Chondrocyte (in vitro differentiated cells): ENCODE data around the gene KCNJ2. TPM values are rescaled to one million over a fixed set of nuclear protein-coding genes. Genes with fewer than 3 reads are reported as not detected.

Experiments
- DNase-seq: peaks from one replicate; pipeline ENCODE4 v3.0.0; 2021; ENCODE audit warnings: mixed read lengths, low spot score
- H3K27ac Mint-ChIP-seq: one replicate; pipeline ENCODE4 v1.8.0; 2021; ENCODE audit warnings: mild to moderate bottlenecking, moderate library complexity, mixed read lengths; ENCODE audit not compliant: unreplicated experiment
- H3K27me3 Mint-ChIP-seq: 2 replicates; pipeline ENCODE4 v1.8.0; 2021; ENCODE audit warnings: low read depth, mixed read lengths
- H3K36me3 Mint-ChIP-seq: 2 replicates; pipeline ENCODE4 v1.8.0; 2021; ENCODE audit warnings: low read depth, mixed read lengths
- H3K4me1 Mint-ChIP-seq: 2 replicates; pipeline ENCODE4 v1.8.0; 2021; ENCODE audit warnings: low read depth, mild to moderate bottlenecking, mixed read lengths
- H3K4me3 Mint-ChIP-seq: one replicate; pipeline ENCODE4 v1.8.0; 2021; ENCODE audit warnings: mild to moderate bottlenecking, moderate library complexity, mixed read lengths; ENCODE audit not compliant: unreplicated experiment
- H3K9me3 Mint-ChIP-seq: 2 replicates; pipeline ENCODE4 v1.8.0; 2021; ENCODE audit warnings: low read depth, mixed read lengths
- CTCF ChIP-seq: fragments of 200-600 bp; sonication (generic); IDR thresholded peaks from 2 replicates; pipeline ENCODE4 v1.5.0; 2021; ENCODE audit warnings: antibody characterized with exemption, mild to moderate bottlenecking, moderate library complexity
- total RNA-seq: library from RNA; stranded (reverse); gene quantifications from 3 replicates; pipeline ENCODE4 v1.2.1, GENCODE V29; 2021

KCNJ2 gene
- total RNA-seq, 1 donor from 2014 or later: 0.07 TPM

DNA sequence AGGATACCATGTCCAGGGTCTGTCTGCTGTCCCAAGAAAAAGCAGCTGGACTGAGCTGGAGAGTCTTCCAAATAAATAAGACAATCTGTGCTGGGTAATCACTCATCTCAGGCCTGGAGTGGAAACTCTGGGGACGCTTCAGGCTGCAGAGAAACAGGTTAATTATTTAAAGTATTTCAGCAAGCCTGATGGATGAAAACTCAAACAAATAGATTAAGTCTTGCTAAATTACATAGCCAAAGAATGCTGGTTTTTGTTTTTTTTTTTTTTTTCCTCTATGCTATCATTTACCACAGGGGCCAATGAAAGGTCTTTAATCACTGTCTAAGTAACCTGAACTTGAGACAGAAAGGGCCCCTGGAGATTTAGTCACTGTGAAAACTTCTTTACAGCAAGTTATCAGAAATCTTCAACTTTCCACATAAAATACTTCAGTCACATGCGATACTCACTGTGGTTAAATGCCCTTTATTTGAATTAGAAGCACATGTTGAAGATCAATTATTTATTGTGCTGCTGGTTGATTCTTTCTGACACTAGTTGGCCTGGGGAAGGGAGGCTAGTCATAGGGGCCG lies 31.0 kb upstream of the KCNJ2 start:
- no peaks in the 10 kb centered on the region for H3K27me3 Mint-ChIP-seq
- H3K4me1 Mint-ChIP-seq: peaks cover 20% of the 10 kb centered on the region
- no peak for DNase-seq
- H3K9me3 Mint-ChIP-seq: no peaks in the 10 kb centered on the region
- peak overlapping the region; percentile 54 for H3K27ac Mint-ChIP-seq
- no peak overlapping the region for H3K4me3 Mint-ChIP-seq
- H3K36me3 Mint-ChIP-seq: no peaks in the 10 kb centered on the region
- TF ChIP-seq CTCF: no peak

DNA sequence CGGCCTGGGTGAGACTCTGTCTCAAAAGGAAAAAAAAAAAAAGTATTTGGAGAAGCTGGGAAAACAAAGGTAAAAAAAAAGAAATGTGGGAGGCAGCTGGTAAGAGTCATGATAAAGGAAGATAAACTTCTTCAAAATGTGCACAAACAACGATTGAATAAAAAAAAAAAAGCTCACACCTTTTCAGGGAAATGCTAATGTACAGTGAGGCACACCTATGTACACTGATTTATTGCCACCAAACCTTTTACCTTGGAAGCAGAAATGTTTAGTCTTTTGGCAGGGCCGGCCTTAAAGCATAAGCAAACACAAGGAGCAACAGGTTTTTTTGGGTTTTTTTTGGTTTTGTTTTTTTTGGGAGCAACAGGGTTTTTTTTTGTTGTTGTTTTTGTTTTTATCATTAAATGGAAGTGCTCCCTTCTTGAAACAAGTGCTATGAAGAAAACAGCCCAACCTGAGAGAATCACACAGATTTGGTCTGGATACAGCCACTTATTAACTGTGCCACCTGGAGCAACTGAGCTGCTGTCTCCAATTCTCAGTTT lies 29.8 kb upstream of the KCNJ2 start:
- Mint-ChIP-seq H3K27ac (no peak overlapping the region), H3K4me1 (peaks cover 20% of the 10 kb centered on the region), H3K36me3 (no peaks in the 10 kb centered on the region)

DNA sequence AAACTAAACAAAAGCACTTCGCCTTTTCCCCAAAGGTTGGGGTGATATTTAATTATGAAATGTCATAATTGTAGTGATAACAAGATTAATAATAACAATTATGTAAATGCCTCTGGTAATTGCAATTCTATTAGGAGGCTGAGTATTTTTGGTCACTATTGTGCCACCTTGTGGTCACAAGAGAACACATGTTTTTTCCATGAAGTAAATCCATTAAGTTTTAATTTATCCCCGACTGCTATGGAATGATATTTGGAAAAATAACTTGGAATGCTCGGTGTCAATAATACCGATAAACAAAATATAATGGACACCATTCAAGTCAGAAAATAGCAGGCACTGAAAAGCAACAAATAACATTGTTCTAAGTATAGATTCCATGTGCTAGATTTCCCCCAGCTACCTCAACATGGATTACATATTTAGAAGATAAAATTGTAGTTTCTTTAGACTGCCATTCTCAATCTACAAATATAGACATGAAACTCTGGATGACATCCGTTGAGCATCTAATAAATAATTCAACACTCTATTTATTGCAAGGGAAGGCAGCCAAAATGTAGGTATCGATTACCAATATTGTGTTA lies 25.0 kb upstream of the KCNJ2 start:
- Mint-ChIP-seq H3K9me3 (no peaks in the 10 kb centered on the region), H3K27me3 (peaks cover 3% of the 10 kb centered on the region), H3K27ac (no peak overlapping the region), H3K36me3 (no peaks in the 10 kb centered on the region), H3K4me1 (no peaks in the 10 kb centered on the region), H3K4me3 (no peak overlapping the region)
- TF ChIP-seq CTCF: peak; percentile 97
- DNase-seq: no peak

More for the DNA sequence above, 29.8 kb upstream of the KCNJ2 start:
- TF ChIP-seq CTCF: no peak
- Mint-ChIP-seq H3K9me3 (no peaks in the 10 kb centered on the region), H3K4me3 (no peak overlapping the region), H3K27me3 (no peaks in the 10 kb centered on the region)
- DNase-seq: no peak

DNA sequence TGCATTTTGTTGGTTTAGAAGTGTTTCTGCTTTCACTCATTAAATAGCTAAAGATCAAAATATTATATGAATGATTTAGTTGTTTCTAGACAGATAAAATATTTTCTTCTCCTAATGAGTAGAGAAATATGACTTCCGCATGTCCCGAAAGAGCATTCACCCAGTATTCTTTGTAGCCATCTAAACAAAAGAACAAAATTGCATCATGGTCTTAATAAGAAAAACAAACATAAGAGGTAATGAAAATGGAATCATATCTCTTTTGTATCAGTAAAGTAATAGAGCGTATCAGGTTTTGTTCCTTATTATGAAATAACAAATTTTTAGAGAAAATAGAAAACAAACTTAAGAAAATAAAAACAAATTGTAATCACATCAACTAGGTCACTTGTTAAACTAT lies 16.1 kb upstream of the KCNJ2 start:
- Mint-ChIP-seq H3K4me1 (no peaks in the 10 kb centered on the region), H3K4me3 (no peak overlapping the region), H3K27ac (no peak overlapping the region), H3K9me3 (peaks cover 3% of the 10 kb centered on the region), H3K36me3 (no peaks in the 10 kb centered on the region), H3K27me3 (peaks cover 2% of the 10 kb centered on the region)
- no peak for TF ChIP-seq CTCF
- DNase-seq: no peak

GRCh38 chr17:70157151-70157550 lies 12.2 kb upstream of the KCNJ2 start:
- no peak for TF ChIP-seq CTCF
- no peak for DNase-seq
- H3K9me3 Mint-ChIP-seq: no peaks in the 10 kb centered on the region
- H3K36me3 Mint-ChIP-seq: no peaks in the 10 kb centered on the region
- no peak overlapping the region for H3K27ac Mint-ChIP-seq
- peaks cover 6% of the 10 kb centered on the region for H3K27me3 Mint-ChIP-seq
- H3K4me3 Mint-ChIP-seq: no peak overlapping the region
- no peaks in the 10 kb centered on the region for H3K4me1 Mint-ChIP-seq
